ENCODE measurements around the gene PHF12. TPM values are rescaled to one million over a fixed set of nuclear protein-coding genes. Genes with fewer than 3 reads are reported as not detected.

PHF12 gene
- total and polyA plus RNA-seq, 2 of the 13 experiments (the other 11 are each of a cell fraction or from before 2014, with no cell fraction given): 9.8 to 17.1 TPM

DNA sequence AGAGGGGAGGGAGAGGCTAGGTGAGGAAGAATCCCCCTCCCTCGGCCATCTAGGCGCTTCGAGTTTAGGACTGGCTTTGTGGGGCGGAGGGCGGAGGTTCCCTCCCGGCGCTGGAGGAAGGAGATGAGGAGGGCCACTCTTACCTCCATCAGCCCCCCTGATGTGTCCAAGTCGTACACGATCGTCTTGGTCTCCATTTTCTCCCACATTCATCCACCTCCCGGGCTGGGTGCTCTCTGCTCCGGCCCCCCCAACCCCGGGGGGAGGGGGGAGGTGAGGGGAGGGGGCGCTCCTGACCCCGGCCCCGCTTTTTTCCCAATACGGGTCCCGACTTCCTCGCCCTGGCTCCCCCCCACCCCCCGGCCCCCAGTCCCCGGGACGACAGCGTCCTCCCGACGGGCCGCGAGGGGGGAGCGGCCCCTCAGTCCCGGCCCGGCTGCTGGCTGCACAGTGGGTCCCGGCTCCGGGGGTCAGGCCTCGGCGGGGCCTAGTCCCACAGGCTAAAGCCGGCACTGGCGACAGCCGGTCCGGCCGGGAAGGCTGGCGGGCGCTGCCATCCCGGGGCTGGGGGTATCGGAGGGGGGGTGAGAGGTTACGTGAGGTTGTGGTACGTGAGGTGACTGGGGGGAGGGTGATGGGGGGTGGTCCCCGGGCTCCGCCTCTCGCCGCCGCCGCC lies 428 bp downstream of the PHF12 start (continued):
- TF ChIP-seq HCFC1 (IDR thresholded peaks at IDR 0.05; ENCODE audit: low read depth, low read length) (no peak), MAZ (IDR thresholded peaks at IDR 0.05; ENCODE audit: borderline replicate concordance, low read depth, low read length) (0 out of 2 replicates have a peak, but pooled peaks have one; percentile 17), MAZ (CRISPR knock-in tag; IDR thresholded peaks at IDR 0.05; ENCODE audit: low read depth) (no peak), NRL (CRISPR knock-in tag; IDR thresholded peaks at IDR 0.05; ENCODE audit: borderline replicate concordance) (0 out of 2 replicates have a peak, but pooled peaks have one; percentile 36), KLF9 (CRISPR knock-in tag; IDR thresholded peaks at IDR 0.05; ENCODE audit: low read depth) (no peak), U2AF2 (IDR thresholded peaks at IDR 0.05; ENCODE audit: low read depth, low read length) (no peak)
- TF ChIP-seq, protein P1, sequence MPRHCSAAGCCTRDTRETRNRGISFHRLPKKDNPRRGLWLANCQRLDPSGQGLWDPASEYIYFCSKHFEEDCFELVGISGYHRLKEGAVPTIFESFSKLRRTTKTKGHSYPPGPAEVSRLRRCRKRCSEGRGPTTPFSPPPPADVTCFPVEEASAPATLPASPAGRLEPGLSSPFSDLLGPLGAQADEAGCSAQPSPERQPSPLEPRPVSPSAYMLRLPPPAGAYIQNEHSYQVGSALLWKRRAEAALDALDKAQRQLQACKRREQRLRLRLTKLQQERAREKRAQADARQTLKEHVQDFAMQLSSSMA (CRISPR knock-in tag; IDR thresholded peaks at IDR 0.05): no peak
- TF ChIP-seq, protein P2, sequence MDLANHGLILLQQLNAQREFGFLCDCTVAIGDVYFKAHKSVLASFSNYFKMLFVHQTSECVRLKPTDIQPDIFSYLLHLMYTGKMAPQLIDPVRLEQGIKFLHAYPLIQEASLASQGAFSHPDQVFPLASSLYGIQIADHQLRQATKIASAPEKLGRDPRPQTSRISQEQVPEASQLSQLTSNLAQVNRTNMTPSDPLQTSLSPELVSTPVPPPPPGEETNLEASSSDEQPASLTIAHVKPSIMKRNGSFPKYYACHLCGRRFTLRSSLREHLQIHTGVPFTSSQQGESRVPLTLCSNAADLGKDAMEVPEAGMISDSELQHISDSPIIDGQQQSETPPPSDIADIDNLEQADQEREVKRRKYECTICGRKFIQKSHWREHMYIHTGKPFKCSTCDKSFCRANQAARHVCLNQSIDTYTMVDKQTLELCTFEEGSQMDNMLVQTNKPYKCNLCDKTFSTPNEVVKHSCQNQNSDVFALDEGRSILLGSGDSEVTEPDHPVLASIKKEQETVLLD (CRISPR knock-in tag; IDR thresholded peaks at IDR 0.05; ENCODE audit: low read depth): peak; percentile 72; the same call in 1 of the 2 replicates
- TF ChIP-seq, protein P3, sequence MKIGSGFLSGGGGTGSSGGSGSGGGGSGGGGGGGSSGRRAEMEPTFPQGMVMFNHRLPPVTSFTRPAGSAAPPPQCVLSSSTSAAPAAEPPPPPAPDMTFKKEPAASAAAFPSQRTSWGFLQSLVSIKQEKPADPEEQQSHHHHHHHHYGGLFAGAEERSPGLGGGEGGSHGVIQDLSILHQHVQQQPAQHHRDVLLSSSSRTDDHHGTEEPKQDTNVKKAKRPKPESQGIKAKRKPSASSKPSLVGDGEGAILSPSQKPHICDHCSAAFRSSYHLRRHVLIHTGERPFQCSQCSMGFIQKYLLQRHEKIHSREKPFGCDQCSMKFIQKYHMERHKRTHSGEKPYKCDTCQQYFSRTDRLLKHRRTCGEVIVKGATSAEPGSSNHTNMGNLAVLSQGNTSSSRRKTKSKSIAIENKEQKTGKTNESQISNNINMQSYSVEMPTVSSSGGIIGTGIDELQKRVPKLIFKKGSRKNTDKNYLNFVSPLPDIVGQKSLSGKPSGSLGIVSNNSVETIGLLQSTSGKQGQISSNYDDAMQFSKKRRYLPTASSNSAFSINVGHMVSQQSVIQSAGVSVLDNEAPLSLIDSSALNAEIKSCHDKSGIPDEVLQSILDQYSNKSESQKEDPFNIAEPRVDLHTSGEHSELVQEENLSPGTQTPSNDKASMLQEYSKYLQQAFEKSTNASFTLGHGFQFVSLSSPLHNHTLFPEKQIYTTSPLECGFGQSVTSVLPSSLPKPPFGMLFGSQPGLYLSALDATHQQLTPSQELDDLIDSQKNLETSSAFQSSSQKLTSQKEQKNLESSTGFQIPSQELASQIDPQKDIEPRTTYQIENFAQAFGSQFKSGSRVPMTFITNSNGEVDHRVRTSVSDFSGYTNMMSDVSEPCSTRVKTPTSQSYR (CRISPR knock-in tag; IDR thresholded peaks at IDR 0.05; ENCODE audit: borderline replicate concordance): 0 out of 2 replicates have a peak, but pooled peaks have one; percentile 32
